GM12873 (cell line): Measurements from ENCODE around the gene SYDE2.

Source experiments
- TF ChIP-seq, protein P1 (sequence below): IDR thresholded peaks from 2 replicates; pipeline ENCODE4 v1.5.1; 2012; ENCODE audit warnings: low read depth, mild to moderate bottlenecking, moderate library complexity, low read length, control low read depth; ENCODE audit not compliant: insufficient read depth; ENCODE audit errors: missing control alignments

SYDE2 gene

DNA sequence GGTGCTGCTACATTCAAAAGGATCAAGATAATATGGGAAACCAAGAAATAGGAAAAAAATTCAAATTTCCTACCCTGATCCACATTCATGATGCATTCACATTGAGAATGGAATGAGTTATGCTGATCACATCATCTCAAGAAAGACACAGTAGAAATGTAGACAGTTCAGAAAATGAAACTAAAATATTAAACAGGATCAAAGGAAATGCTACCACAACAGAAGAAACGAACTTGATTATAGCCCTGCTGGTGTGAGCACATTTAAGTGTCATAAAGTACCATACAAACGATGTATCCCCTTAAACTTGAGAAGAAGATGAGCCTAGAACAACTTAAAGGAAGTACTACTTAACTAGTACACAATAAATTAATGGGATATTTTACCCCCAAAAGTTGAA lies 21.3 kb downstream of the SYDE2 start:
- TF ChIP-seq, protein P1, sequence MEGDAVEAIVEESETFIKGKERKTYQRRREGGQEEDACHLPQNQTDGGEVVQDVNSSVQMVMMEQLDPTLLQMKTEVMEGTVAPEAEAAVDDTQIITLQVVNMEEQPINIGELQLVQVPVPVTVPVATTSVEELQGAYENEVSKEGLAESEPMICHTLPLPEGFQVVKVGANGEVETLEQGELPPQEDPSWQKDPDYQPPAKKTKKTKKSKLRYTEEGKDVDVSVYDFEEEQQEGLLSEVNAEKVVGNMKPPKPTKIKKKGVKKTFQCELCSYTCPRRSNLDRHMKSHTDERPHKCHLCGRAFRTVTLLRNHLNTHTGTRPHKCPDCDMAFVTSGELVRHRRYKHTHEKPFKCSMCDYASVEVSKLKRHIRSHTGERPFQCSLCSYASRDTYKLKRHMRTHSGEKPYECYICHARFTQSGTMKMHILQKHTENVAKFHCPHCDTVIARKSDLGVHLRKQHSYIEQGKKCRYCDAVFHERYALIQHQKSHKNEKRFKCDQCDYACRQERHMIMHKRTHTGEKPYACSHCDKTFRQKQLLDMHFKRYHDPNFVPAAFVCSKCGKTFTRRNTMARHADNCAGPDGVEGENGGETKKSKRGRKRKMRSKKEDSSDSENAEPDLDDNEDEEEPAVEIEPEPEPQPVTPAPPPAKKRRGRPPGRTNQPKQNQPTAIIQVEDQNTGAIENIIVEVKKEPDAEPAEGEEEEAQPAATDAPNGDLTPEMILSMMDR, result no peak

GRCh38 chr1:85178396-85178795 lies 22.4 kb downstream of the SYDE2 start:
- TF ChIP-seq, protein P1, result no peak

DNA sequence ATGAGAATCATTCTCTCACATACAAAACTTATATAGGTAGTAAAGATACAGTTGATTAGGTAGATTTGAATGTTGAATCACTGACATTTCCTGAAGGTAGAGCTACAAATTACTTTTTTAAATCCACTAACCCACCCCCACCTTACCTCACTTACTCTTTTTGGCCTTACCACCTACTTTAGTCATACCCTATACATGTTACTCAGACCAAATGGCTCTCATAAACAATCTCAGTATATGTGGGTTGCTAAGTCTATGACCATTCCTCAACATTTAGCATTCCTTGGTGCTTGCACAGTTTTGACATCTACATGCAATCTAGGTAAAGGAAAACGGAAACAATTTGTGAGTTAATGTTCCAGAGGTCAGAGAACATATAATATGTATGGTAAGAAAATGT lies 26.3 kb downstream of the SYDE2 start:
- TF ChIP-seq, protein P1, result no peak

DNA sequence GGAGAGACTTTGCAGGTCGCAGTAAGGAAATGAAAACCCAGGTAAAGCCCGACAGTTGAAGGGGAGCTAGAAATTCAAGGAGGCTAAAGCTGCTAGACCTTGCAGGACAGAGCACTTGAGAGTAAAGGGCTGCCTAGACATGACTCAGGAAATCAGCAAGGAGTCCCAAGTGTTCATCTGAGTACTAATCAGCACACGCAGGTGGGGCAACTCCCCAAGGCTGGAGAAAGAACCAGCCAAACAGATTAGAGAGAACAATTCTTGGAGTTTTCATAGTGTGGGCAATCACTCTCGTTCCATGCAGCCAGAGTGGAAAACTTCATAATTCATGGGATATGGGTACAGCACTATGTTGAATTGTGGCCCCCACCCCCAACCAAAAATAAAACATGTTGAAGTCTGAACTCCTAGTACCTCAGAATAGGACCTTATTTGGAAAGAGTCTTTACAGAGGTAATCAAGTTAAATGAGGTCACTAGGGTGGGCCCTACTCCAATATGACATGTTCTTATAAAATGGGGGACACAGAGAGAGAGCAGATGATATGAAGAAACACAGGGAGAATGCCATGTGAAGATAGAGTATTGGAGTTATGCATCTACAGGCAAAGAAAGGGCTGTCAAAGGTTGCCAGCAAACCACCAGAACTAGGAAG lies 28.0 kb downstream of the SYDE2 start:
- TF ChIP-seq, protein P1, result no peak

GRCh38 chr1:85171721-85172120 lies 29.1 kb downstream of the SYDE2 start:
- TF ChIP-seq, protein P1, result no peak

GRCh38 chr1:85168884-85169283 lies 31.9 kb downstream of the SYDE2 start:
- TF ChIP-seq, protein P1, result no peak

- TF ChIP-seq, protein P1, result no peak
These were observed 34.5 kb downstream of the SYDE2 start for GRCh38 chr1:85166351-85166750.
